Measurements from ENCODE around the gene GHRHR. TPM values are rescaled to one million over a fixed set of nuclear protein-coding genes. Genes with fewer than 3 reads are reported as not detected.

The GHRHR gene
- total and polyA plus RNA-seq, 9 of the 15 experiments (the other 6 are each of a cell fraction or from before 2014, with no cell fraction given): not detected

GRCh38 chr7:31007634-31008033, 43.9 kb downstream of the GHRHR start:
- Histone ChIP-seq H4K20me1 (replicated peaks; ENCODE audit: control insufficient read depth, insufficient read depth, low read length) (no peaks in the 10 kb centered on the region), H3K9ac (ENCODE audit: insufficient read depth in 1 of 2, low read depth in 2 of 2, low read length in 2 of 2) (no peak overlapping the region), H3K27me3 (ENCODE audit: control insufficient read depth in 2 of 2, insufficient read depth in 2 of 2, low read length in 2 of 2) (peaks cover 3 to 37% of the 10 kb centered on the region in 2 experiments; a peak in 3 of 5 replicates), H3K27ac (ENCODE audit: extremely low read depth, low read depth, low read length) (no peak overlapping the region), H2AFZ (ENCODE audit: low read depth, low read length) (no peak overlapping the region), H3K36me3 (ENCODE audit: control insufficient read depth, insufficient read depth, low read length) (no peaks in the 10 kb centered on the region), H3K4me3 (no peak overlapping the region), H3K4me2 (ENCODE audit: insufficient read depth, low read length) (no peak overlapping the region), H3K4me1 (replicated peaks in 1 of 2; ENCODE audit: control insufficient read depth in 2 of 2, insufficient read depth in 2 of 2, low read length in 2 of 2) (no peaks in the 10 kb centered on the region), H3K79me2 (ENCODE audit: control insufficient read depth, insufficient read depth, low read length) (no peaks in the 10 kb centered on the region), H3K9me3 (replicated peaks; ENCODE audit: control insufficient read depth, insufficient read depth, low read depth, low read length) (no peaks in the 10 kb centered on the region), H3K9me1 (ENCODE audit: control insufficient read depth, insufficient read depth, low read length) (no peaks in the 10 kb centered on the region)
- TF ChIP-seq ZNF124 (CRISPR knock-in tag; IDR thresholded peaks at IDR 0.05): no peak
- 3% methylated on average over 4 of the region's 5 CpGs for WGBS (ENCODE audit: insufficient coverage, low coverage, missing lambda C conversion rate)
- POLR2A ChIA-PET: no interaction called here
- no TSS peak for BruUV-seq (replicated peaks)
- intact Hi-C loops (cut with micrococcal nuclease): no loop called here
- CTCF ChIA-PET (ENCODE audit: low intra/inter-chr PET ratio): no interaction called here
- no peak for FAIRE-seq
- no peak for DNase-seq (ENCODE audit: extremely low read depth in 1 of 4, low spot score in 3 of 4)
- in situ Hi-C loops (cut with MboI): no loop called here
- no peak for ATAC-seq

- in situ Hi-C loops (cut with MboI): no loop called here
- 0 out of 2 replicates have a peak, but pooled peaks cover 14% of the 10 kb centered on the region for H4K20me1 ChIP-seq (replicated peaks; ENCODE audit: control insufficient read depth, insufficient read depth, low read length)
These were observed 51.1 kb downstream of the GHRHR start for GRCh38 chr7:31014826-31015225.

More at GRCh38 chr7:31014826-31015225, 51.1 kb downstream of the GHRHR start:
- H3K36me3 ChIP-seq (ENCODE audit: control insufficient read depth, insufficient read depth, low read length): no peaks in the 10 kb centered on the region
- BruUV-seq (replicated peaks): no TSS peak
- H3K4me3 ChIP-seq: no peak overlapping the region
- ATAC-seq (no peak), FAIRE-seq (no peak), DNase-seq (ENCODE audit: extremely low read depth in 1 of 4, low spot score in 3 of 4) (no peak)
- H2AFZ ChIP-seq (ENCODE audit: low read depth, low read length): no peak overlapping the region
- H3K79me2 ChIP-seq (ENCODE audit: control insufficient read depth, insufficient read depth, low read length): no peaks in the 10 kb centered on the region
- CTCF ChIA-PET (ENCODE audit: low intra/inter-chr PET ratio): no interaction called here
- no peak for TF ChIP-seq ZNF140 (CRISPR knock-in tag; IDR thresholded peaks at IDR 0.05)
- TF ChIP-seq NR4A1 (CRISPR knock-in tag; IDR thresholded peaks at IDR 0.05): no peak
- TF ChIP-seq NR4A1 (tag; IDR thresholded peaks at IDR 0.05): no peak
- no peak for TF ChIP-seq KAT8 (IDR thresholded peaks at IDR 0.05; ENCODE audit: low read depth)
- H3K9ac ChIP-seq (ENCODE audit: insufficient read depth in 1 of 2, low read depth in 2 of 2, low read length in 2 of 2): no peak overlapping the region
- H3K9me1 ChIP-seq (ENCODE audit: control insufficient read depth, insufficient read depth, low read length): peaks cover 4% of the 10 kb centered on the region
- intact Hi-C loops (cut with micrococcal nuclease): no loop called here
- POLR2A ChIA-PET: no interaction called here
- H3K27me3 ChIP-seq (ENCODE audit: control insufficient read depth in 2 of 2, insufficient read depth in 2 of 2, low read length in 2 of 2): peaks cover 0 to 11% of the 10 kb centered on the region in 2 experiments; a peak in 3 of 5 replicates
- H3K9me3 ChIP-seq (replicated peaks; ENCODE audit: control insufficient read depth, insufficient read depth, low read depth, low read length): no peaks in the 10 kb centered on the region
- no peak overlapping the region for H3K27ac ChIP-seq (ENCODE audit: extremely low read depth, low read depth, low read length)
- H3K4me2 ChIP-seq (ENCODE audit: insufficient read depth, low read length): no peak overlapping the region
- WGBS (ENCODE audit: insufficient coverage, low coverage, missing lambda C conversion rate): 0% methylated on average over 3 of the region's 3 CpGs
- no peaks in the 10 kb centered on the region for H3K4me1 ChIP-seq (replicated peaks in 1 of 2; ENCODE audit: control insufficient read depth in 2 of 2, insufficient read depth in 2 of 2, low read length in 2 of 2)

Data from K562 (cell line).